Measurements from ENCODE around the gene LRRC1. TPM values are rescaled to one million over a fixed set of nuclear protein-coding genes. Genes with fewer than 3 reads are reported as not detected.

Gene LRRC1
- total and polyA plus RNA-seq, 2 donors (not counting 1 experiment from before 2014, with no cell fraction given), result 3.4 to 8.9 TPM

DNA sequence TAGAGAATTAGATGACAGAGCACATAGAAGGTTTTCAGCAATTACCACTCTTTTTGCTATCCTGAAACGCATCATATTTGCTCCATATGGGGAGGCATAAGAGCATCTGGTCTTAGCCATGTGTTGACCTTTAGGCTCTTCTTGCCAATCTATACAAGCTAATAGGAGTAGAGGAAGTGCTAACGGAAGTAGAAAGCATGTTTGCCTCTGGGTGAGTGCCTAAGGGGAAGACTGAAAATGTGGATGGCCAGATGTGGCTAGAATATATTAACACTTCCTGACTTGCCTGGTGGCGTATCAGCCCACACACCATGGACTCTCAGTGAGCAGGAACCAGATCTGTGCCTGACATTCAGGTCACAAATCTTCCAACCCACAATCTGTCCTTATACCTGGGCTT lies 136.3 kb downstream of the LRRC1 start:
- H3K27me3 ChIP-seq (replicated peaks in 1 of 4; ENCODE audit: control extremely low read depth in 1 of 4, control insufficient read depth in 3 of 4, insufficient read depth in 4 of 4, low read length in 3 of 4), result no peaks in the 10 kb centered on the region
- DNase-seq (no peak), ATAC-seq (ENCODE audit: low read depth) (no peak)
- H3K27ac ChIP-seq (ENCODE audit: low read length in 2 of 2), result no peak overlapping the region
- no peaks in the 10 kb centered on the region for H3K9me3 Mint-ChIP-seq (ENCODE audit: insufficient read depth)
- CTCF ChIA-PET, result no interaction called here
- no peaks in the 10 kb centered on the region for H3K9me3 ChIP-seq (ENCODE audit: control extremely low read depth in 1 of 3, control insufficient read depth in 2 of 3, insufficient read depth in 1 of 3, low read length in 2 of 3)
- no peak overlapping the region for H3K9ac ChIP-seq (ENCODE audit: low read length)
- no peaks in the 10 kb centered on the region for H3K4me1 ChIP-seq (ENCODE audit: control insufficient read depth in 2 of 2, insufficient read depth in 2 of 2, low read length in 2 of 2)
- H3K4me1 Mint-ChIP-seq, result no peaks in the 10 kb centered on the region
- no peak overlapping the region for H2AFZ ChIP-seq (ENCODE audit: insufficient read depth, low read depth, low read length, poor library complexity, severe bottlenecking)
- H3K36me3 ChIP-seq (replicated peaks in 1 of 2; ENCODE audit: control extremely low read depth in 1 of 2, control insufficient read depth in 1 of 2, extremely low read depth in 1 of 2, insufficient read depth in 2 of 2, low read length in 1 of 2), result no peaks in the 10 kb centered on the region
- H3K79me2 ChIP-seq (ENCODE audit: control insufficient read depth, insufficient read depth, low read length), result no peaks in the 10 kb centered on the region
- no peaks in the 10 kb centered on the region for H3K27me3 Mint-ChIP-seq
- WGBS (ENCODE audit: insufficient coverage), result 63% methylated on average over 2 of the region's 3 CpGs
- intact Hi-C loops (cut with micrococcal nuclease), result no loop called here
- no peak overlapping the region for H3K4me3 Mint-ChIP-seq
- POLR2A ChIA-PET, result no interaction called here
- H3K4me3 ChIP-seq (ENCODE audit: control extremely low read depth in 1 of 5, extremely low read depth in 1 of 5, insufficient read depth in 1 of 5, low read depth in 2 of 5, low read length in 4 of 5), result no peak overlapping the region
- no peaks in the 10 kb centered on the region for H4K20me1 ChIP-seq (ENCODE audit: control insufficient read depth, insufficient read depth, low read length, poor library complexity, severe bottlenecking)
- H3K27ac Mint-ChIP-seq, result no peak overlapping the region
- TF ChIP-seq CTCF (IDR thresholded peaks at IDR 0.05), result no peak
- TF ChIP-seq EZH2 (IDR thresholded peaks at IDR 0.05; ENCODE audit: borderline replicate concordance, insufficient read depth, low read depth, low read length, poor library complexity, severe bottlenecking), result no peak
- no peak overlapping the region for H3K4me2 ChIP-seq (replicated peaks; ENCODE audit: low read depth, low read length, poor library complexity, severe bottlenecking)

DNA sequence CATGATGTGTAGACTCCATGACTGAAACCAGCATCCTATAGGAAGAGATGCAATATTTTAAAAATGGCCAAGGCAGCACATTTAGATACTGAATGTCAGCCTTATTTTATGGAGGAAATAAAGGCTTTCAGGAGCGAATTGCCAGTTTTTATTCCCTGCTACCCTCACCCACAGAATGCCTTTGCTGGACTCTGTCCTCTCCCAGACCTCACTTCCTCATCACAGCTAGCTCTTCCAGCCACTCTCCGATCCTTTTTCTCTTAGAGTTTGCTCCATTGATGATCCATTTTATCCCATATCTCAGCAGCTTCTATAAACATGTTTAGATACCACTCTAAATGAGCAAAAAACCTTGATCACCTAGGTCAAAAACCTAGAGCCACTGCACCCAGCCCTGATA lies 137.7 kb downstream of the LRRC1 start:
- Histone ChIP-seq H3K79me2 (ENCODE audit: control insufficient read depth, insufficient read depth, low read length) (no peaks in the 10 kb centered on the region), H4K20me1 (ENCODE audit: control insufficient read depth, insufficient read depth, low read length, poor library complexity, severe bottlenecking) (no peaks in the 10 kb centered on the region), H3K9ac (ENCODE audit: low read length) (no peak overlapping the region), H3K4me2 (replicated peaks; ENCODE audit: low read depth, low read length, poor library complexity, severe bottlenecking) (no peak overlapping the region), H3K4me3 (ENCODE audit: control extremely low read depth in 1 of 5, extremely low read depth in 1 of 5, insufficient read depth in 1 of 5, low read depth in 2 of 5, low read length in 4 of 5) (no peak overlapping the region), H3K4me1 (ENCODE audit: control insufficient read depth in 2 of 2, insufficient read depth in 2 of 2, low read length in 2 of 2) (no peaks in the 10 kb centered on the region), H2AFZ (ENCODE audit: insufficient read depth, low read depth, low read length, poor library complexity, severe bottlenecking) (no peak overlapping the region), H3K27ac (ENCODE audit: low read length in 2 of 2) (no peak overlapping the region), H3K27me3 (replicated peaks in 1 of 4; ENCODE audit: control extremely low read depth in 1 of 4, control insufficient read depth in 3 of 4, insufficient read depth in 4 of 4, low read length in 3 of 4) (no peaks in the 10 kb centered on the region), H3K9me3 (ENCODE audit: control extremely low read depth in 1 of 3, control insufficient read depth in 2 of 3, insufficient read depth in 1 of 3, low read length in 2 of 3) (no peaks in the 10 kb centered on the region), H3K36me3 (replicated peaks in 1 of 2; ENCODE audit: control extremely low read depth in 1 of 2, control insufficient read depth in 1 of 2, extremely low read depth in 1 of 2, insufficient read depth in 2 of 2, low read length in 1 of 2) (no peaks in the 10 kb centered on the region)
- intact Hi-C loops (cut with micrococcal nuclease), result no loop called here
- ChIA-PET CTCF (no interaction called here), POLR2A (no interaction called here)
- Mint-ChIP-seq H3K27ac (no peak overlapping the region), H3K27me3 (no peaks in the 10 kb centered on the region), H3K9me3 (ENCODE audit: insufficient read depth) (no peaks in the 10 kb centered on the region), H3K4me3 (no peak overlapping the region), H3K4me1 (no peaks in the 10 kb centered on the region)
- TF ChIP-seq EZH2 (IDR thresholded peaks at IDR 0.05; ENCODE audit: borderline replicate concordance, insufficient read depth, low read depth, low read length, poor library complexity, severe bottlenecking) (no peak), CTCF (IDR thresholded peaks at IDR 0.05) (no peak)
- no peak for DNase-seq
- 100% methylated on average over 2 of the region's 2 CpGs for WGBS (ENCODE audit: insufficient coverage)
- ATAC-seq (ENCODE audit: low read depth), result no peak
